OCI-LY3 (cell line): ENCODE results near the gene EDN1.

Experiments
- CTCF ChIP-seq: fragments of 200-600, 300-600 bp; sonication (generic); IDR thresholded peaks from 2 replicates; pipeline ENCODE4 v1.5.1; 2014; ENCODE audit warnings: antibody characterized with exemption, low read length, low read depth
- EZH2phosphoT487 ChIP-seq: fragments of 200-600 bp; shearing (Covaris generic); IDR thresholded peaks from 2 replicates; pipeline ENCODE4 v1.6.1; 2018; ENCODE audit warnings: antibody characterized with exemption, mixed run types, low read depth

- TF ChIP-seq EZH2phosphoT487 (no peak), CTCF (no peak)
These were observed 10.9 kb downstream of the EDN1 start for GRCh38 chr6:12301018-12301417.
